ENCODE data around the gene TBC1D25.

DNA sequence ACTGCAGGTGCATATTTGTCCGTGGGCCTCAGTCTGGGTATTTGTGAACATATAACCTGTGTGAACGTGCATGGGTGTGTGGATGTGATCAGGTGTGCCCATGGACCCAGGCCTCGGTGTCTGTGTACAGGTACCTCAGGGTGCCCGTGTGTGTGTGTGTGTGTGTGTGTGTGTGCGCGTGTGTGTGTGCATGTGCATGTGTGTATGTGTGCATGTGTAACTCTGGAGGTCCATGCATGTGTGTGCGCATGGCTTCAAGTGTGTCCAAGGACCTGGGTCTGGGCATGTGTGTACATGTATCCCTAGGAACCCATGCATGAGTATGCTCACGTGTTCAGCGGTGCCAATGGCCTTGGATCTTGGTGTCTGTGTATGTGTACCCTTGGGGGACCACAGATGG is 47.7 kb upstream of the TBC1D25 start:
- TF ChIP-seq, protein P1, sequence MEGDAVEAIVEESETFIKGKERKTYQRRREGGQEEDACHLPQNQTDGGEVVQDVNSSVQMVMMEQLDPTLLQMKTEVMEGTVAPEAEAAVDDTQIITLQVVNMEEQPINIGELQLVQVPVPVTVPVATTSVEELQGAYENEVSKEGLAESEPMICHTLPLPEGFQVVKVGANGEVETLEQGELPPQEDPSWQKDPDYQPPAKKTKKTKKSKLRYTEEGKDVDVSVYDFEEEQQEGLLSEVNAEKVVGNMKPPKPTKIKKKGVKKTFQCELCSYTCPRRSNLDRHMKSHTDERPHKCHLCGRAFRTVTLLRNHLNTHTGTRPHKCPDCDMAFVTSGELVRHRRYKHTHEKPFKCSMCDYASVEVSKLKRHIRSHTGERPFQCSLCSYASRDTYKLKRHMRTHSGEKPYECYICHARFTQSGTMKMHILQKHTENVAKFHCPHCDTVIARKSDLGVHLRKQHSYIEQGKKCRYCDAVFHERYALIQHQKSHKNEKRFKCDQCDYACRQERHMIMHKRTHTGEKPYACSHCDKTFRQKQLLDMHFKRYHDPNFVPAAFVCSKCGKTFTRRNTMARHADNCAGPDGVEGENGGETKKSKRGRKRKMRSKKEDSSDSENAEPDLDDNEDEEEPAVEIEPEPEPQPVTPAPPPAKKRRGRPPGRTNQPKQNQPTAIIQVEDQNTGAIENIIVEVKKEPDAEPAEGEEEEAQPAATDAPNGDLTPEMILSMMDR (IDR thresholded peaks at IDR 0.05), result no peak
- no peak for TF ChIP-seq EP300 (IDR thresholded peaks at IDR 0.05)
- no peak for TF ChIP-seq POLR2A (IDR thresholded peaks at IDR 0.05; ENCODE audit: low read depth)
